HG03139 (cell line): ENCODE measurements around the gene ARFIP1.

ENCODE experiments used
- ATAC-seq: cut with Tn5 transposase; IDR thresholded peaks from one replicate; pipeline ENCODE4 v1.9.1; 2021; ENCODE audit not compliant: unreplicated experiment

Gene ARFIP1

DNA sequence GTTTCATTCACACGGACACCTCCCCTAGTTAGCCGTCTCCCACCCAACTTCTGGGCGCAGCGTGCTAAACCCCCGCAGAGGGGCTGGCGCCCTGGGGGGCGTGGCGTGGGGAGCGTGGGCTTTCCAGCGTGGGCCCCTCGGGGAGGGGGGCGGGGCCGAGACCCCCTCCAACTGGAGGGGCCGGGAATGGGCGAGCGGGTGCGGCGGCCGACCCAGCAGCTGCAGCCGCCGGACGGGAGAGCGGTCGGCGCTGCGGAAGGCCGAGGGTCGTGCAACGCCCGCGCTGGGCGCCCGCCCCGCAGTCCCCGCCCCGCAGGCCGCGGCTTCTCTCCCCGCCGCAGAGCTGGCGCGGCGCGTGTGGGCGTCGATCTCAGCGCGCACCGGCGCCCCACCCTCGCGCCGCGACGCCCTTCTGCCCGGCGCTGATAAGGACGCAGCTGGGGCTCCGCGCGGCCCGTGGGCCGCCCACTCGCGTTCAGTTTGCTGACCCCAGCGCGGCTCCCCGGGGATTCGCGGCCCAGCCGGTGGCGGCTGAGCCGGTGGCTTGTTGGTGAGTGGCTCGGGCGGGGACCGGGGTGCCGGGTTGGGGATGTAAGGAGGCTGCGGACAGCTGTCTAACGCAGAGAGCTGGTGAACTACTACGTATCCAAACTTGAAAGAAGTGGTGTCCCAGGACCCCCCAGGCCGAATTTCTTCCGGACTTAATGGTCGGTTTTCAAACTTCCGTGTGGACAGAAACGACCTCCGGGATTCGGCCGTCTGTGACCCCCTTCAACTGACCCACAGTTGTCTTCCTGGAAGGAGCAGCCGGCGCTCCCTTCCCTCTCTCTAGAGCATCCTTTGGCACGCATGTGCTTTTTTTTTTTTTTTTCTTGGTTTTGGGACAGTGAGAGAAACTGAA lies 157.8 kb downstream of the ARFIP1 start:
- ATAC-seq: no peak

DNA sequence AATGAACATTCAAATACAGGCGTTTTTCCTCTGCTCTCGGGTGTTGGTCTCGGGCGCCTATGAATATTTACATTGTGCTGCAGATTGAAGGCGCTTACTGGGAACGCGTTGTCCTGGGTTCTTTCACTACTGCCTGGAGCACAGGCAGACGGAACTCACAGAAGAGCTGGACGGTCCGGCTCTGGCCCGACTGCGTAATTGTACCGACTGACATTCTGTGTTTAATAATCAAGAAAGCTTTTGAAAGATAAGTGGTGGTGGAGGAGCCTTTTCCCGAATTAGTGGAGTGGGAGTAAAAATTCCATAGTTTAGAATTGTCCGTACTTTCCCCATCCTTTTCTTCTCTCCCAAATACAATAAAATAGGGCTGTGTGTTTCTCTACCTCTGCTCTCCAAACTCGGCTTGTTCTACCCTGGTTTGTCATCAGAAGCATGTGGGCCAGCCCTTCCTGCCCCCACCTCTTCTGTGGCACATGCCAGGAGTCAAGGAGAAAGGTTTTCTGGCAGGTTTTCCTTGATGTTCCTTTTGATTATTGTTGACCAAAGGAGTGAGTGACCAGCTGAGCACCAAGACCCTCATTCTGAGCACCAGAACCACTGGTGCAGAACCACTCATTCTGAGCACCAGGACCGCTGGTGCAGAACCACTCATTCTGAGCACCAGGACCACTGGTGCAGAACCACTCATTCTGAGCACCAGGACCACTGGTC lies 158.6 kb downstream of the ARFIP1 start:
- ATAC-seq: no peak

DNA sequence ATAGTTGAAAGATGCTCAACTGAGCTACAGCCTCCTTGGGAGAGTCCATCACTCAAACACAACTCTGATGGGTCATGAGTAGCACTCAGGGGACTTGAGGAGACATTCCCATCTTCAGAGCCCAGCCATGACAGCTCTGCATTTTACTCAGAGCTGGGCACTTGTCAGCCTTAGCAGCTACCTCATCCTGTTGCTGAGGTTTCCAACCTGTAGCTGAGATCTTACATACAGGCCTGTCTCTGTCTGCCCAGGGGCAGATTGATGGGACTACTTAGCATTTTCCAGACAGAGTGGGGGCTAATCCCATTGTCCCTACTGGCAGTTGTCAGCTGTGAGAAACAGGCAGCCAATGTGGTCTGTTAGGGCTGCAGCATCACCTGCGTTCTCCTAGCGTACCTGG lies 159.9 kb downstream of the ARFIP1 start:
- ATAC-seq: no peak

DNA sequence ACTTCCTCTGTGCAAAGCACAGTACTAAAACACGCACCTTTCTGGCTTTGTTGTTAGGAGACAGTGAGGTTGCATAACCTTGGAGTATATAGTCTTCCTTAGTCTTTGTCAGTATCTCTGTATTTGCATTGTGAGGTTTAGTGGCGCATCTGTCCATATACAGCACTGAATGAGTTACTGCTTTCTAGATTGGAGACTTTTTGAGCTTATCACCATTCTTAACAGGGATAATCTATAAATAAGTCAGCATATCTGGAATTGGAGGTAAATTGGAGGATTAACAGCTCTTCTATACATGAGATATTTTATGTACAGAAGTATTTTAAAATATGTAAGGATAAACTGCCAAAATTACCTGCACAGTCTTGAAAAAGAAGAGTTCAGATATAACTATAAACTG lies 160.7 kb downstream of the ARFIP1 start:
- no peak for ATAC-seq

DNA sequence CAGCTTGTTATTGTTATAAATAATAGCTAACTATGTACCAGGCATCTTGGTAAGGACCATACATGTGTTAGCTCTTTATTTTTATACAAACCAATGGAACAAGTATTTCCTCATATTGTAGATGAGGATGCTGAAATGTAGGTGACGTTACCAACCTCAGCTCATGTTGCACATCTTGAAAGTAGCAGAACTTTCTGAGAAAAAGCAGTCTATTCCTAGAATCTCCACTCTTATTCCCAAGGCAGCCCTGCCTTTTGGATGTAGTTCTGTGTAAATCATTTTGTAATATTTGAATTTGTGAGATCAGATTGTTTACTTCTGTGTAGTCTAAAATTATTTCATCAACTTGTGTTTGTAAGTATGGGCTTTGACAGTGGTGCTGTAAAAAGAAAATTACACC lies 161.7 kb downstream of the ARFIP1 start:
- no peak for ATAC-seq

DNA sequence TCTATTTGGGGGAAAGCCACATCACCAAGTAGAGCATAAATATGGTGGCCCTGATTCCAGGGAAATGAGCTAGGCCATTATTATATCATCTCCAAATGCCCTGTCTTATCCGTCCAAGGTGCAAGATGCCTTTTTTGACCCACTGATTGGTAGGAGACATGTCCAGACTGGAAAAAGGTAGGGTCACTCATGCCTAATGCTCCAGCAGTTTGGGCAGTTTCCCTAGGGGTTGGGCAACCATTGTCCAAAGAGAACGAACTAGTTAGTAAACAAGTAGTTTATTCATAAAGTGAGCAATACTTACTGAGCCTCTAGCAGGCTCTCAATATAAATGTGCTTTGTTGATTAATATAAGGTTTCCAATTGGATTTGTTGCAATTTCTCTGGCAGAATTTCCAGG lies 162.6 kb downstream of the ARFIP1 start:
- no peak for ATAC-seq

DNA sequence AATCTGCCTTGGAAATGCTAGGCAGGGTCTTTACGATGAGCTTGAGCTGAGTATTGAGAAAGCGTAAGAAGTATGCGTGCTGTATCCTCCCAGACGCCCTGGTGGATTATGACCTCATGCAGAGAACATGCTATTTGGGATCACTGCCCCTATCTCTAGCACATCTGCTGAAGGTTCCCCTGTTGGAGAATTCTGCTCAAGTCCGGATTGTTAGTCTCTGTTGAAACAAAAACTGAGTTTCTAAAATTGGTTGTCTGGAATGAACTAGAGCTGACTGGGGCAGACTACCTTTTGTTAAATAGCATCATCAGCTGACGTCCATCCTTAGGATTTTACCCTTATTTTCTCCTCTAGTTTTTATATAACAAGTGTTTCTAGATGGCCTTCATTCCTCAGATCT lies 163.9 kb downstream of the ARFIP1 start:
- ATAC-seq: no peak

DNA sequence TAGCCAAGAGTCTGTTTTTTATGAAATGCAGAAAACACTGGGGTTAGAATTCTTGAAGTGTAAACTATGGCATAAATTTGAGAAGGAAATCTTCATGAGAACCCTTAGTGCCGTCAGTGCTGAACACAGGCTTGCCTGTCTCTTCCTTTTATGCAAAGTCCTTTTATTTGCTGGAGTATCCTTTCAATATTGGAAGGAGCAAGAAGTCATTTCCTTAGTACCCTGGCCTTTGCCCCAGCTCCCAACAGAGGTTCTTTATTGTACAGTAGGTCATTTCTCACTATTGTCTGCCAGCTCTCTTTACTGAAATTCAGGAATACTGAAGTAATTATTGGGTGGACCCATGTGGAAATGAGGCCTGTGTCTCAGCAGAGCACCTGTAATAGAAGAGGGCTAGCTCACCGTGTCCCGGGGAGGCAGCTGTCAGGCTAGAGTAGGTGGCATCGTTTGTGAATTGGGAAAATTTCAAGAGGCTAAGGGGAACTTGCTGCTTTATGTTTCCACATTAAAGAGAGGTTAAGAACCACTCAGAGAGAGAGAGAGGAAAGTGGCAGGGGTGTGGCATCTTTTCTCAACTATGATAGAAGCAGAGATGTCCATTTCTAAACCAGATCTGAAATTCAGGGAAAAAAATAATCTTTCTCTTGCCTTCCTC lies 165.0 kb downstream of the ARFIP1 start:
- no peak for ATAC-seq

DNA sequence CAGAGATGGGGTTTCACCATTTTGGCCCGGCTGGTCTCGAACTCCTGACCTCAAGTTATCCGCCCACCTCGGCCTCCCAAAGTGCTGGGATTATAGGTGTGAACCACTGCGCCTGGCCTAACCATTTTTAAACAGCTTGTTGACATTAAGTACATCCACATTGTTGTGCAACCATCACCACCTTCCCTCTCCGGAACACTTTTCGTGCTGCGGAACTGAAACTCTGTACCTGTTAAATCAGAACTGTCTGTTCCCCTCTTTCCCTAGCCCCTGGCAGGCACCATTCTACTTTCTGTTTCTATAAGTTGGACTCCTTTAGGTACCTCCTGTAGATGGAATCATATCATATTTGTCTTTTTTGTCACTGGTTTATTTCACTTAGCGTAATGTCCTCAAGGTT lies 165.9 kb downstream of the ARFIP1 start:
- ATAC-seq: no peak

DNA sequence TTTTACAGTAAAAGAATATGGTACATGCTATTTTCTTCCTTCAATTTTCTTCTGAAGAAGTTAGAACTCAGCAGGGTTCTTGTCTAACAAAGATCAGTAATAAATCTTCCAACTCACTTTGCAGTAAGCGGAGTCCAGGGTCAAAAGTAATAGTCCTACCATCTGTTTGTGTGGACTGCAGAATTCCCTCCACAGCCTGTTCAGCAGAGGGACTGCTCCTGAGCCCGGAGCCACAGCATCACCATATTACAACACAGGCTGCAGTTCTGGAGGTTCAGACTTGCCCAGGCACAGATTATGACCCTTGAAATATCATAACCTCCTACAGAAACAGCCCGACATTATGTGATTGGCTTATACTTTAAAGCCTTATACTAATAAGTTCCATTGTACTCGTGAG lies 166.7 kb downstream of the ARFIP1 start:
- ATAC-seq: no peak

DNA sequence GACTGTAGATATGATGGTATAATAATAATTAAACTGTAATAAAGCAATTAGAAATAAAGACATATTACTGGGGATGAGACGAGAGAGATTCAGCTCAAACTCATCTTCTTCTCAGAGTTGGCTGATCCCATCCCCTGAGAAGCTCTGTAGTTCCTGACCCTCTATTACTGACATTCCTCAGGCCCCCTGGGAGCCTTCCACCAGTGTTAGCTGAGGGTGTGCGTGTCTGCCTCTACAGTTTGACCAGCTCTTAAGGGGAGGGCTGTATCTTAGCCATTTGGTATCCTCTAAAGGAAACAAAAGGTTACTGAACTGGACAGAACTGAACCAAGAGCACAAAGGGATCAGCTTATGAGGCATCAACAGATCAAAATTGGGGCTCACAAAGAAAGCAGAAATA lies 167.6 kb downstream of the ARFIP1 start:
- ATAC-seq: no peak

DNA sequence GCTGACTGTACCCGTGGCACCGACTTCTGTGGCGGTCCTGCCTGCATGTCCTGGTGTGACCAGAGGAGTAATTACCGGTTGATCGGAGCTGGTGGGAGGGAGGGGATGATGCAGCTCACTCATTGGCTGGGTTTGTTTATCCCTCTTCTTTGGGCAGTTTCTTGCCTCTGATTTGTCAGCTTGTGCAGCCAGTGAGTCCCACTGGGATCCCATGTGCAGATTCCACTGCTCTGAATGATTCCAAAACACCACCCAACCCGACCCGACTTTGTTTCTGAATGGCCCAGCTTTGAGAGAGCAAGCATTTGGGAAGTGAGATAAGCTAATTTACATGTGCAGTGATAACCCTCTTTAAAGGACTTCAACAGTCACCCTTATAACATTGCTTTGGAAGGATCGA lies 170.2 kb downstream of the ARFIP1 start:
- no peak for ATAC-seq

DNA sequence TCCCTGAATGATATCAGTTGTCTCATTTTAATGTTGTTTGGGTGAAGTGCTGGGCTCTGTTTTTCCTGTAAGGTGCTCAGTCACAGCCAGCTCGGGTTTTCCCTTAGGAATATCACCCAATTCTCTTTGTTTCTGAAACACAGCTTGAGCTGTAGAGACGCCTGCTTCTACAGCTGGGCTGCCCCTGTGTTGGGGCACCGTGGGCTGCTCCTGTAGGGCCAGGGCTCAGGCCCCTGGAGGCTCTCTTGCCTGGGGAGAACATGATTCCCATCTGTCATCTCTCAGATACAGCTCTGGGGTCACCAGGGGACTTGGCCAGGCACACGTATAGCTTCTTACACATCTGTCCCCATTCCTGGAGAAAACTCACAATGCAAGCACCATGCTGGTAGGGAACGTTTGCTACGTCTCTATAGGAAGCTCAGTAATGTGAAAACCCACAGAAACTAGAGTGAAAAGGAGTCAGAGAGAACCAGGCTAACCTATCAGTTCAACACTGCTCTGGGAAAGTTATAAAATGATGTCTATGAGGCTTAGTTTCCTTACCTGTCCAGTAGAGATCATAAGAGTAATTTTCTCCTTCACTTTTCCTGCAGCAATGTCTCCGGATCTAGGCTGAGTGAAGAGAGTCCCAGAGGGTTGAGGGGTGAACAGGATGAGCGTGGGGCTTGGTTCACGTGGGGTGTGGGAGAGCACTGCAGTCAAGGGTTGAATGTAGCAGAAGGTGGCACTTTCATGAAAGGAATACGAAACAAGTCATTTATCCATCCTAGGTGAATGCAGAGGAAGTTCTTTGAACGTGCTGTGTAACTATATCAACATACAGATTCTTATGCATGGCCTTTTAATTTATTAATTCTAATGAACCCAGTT lies 170.9 kb downstream of the ARFIP1 start:
- ATAC-seq: no peak

DNA sequence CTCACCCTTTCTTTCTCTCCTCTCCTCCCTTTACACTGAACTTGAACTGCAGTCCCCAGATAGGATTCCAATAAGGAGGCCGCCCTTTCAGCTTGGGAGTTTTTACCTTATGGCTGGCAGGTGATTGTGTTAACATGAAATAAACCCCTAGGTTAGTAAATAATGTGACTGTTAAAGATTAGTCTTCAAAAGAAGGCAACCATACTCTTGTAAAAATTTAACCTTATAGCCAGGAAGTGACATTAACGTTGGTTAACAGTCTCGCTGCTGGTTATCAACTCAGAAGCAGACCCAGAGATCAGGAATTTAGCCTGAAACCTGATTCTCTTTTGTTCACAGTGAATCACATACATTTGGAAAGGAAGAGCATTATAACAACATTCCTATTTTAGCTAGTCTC lies 171.6 kb downstream of the ARFIP1 start:
- no peak for ATAC-seq

DNA sequence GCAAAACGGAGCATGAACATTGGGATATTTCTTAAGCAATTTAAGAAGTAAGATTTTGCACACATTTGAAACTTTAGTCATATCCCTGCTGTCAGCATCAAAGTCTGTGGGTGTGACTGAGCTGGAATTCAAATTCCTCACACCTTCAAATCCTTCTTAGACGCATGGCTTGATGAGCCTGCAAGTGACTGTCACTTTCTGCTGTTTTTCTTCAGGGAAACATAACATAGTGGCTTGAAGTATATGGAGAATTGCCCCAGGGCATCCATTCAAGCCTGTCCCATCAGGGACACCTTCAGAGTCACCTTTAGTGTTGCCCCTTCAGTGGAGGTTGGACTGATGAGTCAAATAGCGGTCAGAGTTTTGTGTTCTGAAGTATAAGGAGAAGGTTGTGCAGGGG lies 173.8 kb downstream of the ARFIP1 start:
- ATAC-seq: no peak

DNA sequence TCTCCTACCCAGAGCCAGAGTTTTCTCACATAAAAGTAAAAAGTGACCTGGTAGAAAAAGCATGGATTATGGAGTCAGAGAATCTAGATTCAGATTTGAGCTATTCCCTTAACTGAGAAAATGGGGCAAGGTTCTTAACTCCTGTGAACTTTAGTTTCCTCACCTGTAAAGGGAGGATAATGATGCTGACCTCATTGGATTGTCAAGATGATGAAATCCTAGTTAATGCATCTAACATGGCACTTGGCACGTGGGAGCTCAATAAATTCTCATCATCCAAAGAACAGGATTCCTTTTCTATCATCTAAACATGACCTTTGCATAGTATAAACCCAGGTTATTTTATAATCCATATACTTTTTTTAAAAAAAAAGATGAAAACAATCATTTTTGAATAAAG lies 175.0 kb downstream of the ARFIP1 start:
- ATAC-seq: no peak

DNA sequence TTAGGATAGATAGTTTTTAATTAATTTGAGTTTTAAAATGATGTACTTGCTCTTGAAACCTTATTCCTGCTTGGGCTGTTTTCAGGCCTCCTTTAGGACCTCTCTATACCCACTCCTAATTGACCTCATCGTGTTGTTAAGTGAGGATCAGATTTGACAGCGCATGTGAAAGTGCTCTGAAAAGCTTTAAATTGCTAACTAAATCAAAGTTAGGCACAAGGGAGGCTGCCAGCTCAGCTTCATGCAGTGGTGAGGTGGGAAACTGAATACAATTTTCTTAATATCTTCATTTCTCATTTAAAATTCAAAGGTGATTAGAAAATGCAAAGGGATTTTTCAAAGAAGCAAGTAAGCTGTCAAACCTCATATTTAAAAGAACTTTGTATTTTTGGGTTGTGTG lies 176.4 kb downstream of the ARFIP1 start:
- ATAC-seq: no peak

DNA sequence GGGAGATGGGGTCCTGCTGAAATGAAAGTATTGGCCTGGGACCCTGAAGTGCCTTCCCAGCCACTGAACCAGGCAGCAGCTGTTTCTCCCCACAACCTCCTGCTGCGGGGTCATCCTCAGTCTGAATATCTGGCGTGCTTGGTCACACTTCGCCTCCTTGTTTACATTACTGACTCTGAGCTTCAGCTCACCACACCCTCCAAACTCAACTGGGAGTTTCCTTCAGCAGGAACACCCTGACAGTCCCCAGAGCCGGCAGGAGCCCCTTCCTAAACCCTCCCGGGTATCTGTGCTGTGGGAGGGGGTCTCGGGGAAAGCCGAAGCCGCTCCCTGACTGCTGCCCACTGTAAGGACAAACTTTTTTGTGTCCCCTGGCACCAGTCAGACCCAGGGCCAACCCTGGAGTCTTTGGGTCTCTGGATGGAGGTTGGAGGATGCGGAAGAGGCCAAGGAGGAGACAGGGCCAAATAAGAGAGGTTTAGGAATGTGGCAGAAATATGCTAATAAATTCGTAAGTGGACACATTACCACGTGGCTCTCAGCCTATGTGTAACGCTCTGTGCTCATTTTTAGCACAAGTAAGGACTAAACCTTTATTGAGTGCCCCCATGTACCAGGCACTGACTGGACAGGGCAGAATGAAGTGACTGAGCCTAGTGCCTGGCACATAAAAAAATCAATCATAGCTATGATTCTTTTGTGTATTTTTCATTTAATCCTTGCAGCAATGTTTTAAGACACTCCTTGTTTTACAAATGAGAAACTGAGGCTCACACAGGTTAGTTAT lies 177.1 kb downstream of the ARFIP1 start:
- ATAC-seq: no peak

DNA sequence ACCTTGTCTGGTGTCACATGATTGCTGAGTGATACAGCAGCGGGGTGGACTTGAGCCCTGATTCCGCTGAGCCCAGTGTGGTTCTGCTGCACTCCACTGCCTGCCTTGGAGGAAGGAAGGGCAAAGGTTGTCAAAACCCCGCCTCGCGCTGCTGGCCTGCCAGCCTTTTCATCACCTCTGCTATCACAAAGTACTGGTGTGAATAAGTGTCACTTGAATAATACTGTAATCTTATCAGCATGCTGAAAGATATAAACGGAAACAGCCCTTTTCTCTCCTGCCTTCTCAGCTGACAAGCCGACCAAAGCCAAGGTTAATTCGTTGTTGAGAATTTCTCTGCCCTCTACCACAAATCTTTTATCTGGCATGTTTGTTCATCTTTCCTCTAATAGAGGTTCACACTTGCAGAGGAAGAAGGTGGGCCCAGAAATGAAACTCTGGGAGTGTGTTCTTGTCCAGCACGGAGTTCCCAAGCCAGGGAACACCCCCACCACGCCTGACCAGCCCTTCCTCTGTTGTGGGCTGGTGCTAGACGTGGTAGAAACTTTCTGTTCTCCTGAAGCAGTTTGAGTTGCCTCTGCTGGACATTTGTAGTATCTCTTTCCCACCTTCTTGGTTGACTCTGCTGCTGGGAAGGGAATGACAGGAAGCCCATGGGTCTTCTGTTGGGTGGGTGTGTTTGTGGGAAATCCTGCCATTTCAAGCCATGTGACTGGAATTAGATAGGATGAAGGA lies 177.8 kb downstream of the ARFIP1 start:
- no peak for ATAC-seq

DNA sequence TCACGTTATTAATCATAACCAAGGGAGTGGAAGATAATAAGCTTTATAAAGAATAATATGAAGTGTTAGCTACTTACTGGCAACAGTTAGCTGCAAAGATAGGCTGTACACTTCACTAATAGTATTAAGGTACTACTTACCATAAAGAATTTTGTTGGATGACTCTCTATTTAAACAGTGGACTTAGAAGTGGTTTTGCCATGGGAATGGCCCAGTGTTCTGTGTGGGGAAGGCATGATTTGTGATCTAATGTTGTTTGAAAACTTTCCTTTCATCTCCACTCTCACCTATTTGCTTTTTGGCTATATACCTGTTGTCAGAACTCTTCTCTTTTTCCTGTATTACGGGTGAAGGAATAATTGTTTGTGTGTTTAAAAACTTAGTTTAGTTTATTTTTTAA lies 179.3 kb downstream of the ARFIP1 start:
- no peak for ATAC-seq
